ENCODE measurements around the gene ORAI2. TPM values are rescaled to one million over a fixed set of nuclear protein-coding genes. Genes with fewer than 3 reads are reported as not detected.

Gene ORAI2
- polyA plus RNA-seq, 1 donor (not counting 4 experiments of a cell fraction or from before 2014, with no cell fraction given), result 2.0 TPM

DNA sequence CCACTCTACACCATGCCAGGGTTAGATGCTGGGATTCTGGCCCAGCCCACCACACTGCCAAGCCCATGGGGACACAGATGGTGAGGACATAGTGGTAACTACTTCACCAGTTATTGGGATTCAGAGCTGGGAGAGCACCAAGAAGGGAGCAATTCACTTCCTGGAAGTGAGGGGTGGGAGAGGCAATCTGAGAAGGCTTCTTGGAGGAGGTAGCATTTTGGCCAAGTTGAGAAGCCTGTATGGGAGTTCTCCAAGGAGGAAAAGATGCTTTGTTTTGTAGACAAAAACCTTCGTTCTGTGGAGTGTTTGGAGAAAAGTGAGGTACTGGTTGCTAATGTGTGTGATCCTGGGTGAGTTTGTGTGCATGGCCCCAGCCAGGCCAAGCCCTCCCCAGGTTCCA is 41.0 kb upstream of the ORAI2 start:
- H3K27ac ChIP-seq (ENCODE audit: control insufficient read depth, insufficient read depth, low read length), result no peak overlapping the region
- dilution Hi-C loops (cut with MboI; ENCODE audit: extremely low pct_ligation_motif_present, low sequenced_read_pairs), result no loop called here
- TF ChIP-seq EZH2 (IDR thresholded peaks at IDR 0.05; ENCODE audit: low read length), result no peak
- TF ChIP-seq, protein P1, sequence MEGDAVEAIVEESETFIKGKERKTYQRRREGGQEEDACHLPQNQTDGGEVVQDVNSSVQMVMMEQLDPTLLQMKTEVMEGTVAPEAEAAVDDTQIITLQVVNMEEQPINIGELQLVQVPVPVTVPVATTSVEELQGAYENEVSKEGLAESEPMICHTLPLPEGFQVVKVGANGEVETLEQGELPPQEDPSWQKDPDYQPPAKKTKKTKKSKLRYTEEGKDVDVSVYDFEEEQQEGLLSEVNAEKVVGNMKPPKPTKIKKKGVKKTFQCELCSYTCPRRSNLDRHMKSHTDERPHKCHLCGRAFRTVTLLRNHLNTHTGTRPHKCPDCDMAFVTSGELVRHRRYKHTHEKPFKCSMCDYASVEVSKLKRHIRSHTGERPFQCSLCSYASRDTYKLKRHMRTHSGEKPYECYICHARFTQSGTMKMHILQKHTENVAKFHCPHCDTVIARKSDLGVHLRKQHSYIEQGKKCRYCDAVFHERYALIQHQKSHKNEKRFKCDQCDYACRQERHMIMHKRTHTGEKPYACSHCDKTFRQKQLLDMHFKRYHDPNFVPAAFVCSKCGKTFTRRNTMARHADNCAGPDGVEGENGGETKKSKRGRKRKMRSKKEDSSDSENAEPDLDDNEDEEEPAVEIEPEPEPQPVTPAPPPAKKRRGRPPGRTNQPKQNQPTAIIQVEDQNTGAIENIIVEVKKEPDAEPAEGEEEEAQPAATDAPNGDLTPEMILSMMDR (optimal IDR thresholded peaks at IDR 0.05 in 1 of 3, IDR thresholded peaks at IDR 0.05 in 1 of 3, conservative IDR thresholded peaks at IDR 0.05 in 1 of 3; ENCODE audit: extremely low read depth in 1 of 3, insufficient read depth in 2 of 3, low read length in 3 of 3), result no peak

DNA sequence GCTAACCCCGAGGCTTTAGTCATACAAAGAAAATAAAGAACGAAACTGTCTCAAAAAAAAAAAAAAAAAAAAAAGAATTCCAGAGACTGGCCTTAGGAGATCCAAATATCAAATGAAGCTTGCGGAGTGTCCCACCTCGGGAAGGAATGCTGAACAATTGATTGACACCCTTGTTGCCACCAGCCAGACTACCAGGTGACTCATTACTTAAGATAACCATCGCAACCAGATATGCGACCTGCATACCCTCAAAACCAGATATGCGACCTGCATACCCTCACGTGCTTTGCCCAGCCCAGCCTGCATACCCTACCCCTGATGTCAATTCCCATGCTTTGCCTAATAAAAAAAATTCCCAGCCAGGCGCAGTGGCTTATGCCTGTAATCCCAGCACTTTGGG is 39.9 kb upstream of the ORAI2 start:
- H3K4me3 ChIP-seq (ENCODE audit: control insufficient read depth in 2 of 3, extremely low read depth in 1 of 3, insufficient read depth in 2 of 3, low read depth in 1 of 3, low read length in 3 of 3), result no peak overlapping the region
- FAIRE-seq (no peak), DNase-seq (ENCODE audit: low read depth, low spot score) (no peak)
- no peaks in the 10 kb centered on the region for H3K9me3 ChIP-seq (ENCODE audit: control insufficient read depth, low read depth, low read length)
- H2AFZ ChIP-seq (ENCODE audit: control insufficient read depth, low read length), result no peak overlapping the region
- peaks cover 7 to 8% of the 10 kb centered on the region in 2 experiments for H3K36me3 ChIP-seq (ENCODE audit: control insufficient read depth in 2 of 2, extremely low read depth in 1 of 2, insufficient read depth in 2 of 2, low read length in 2 of 2)
- no peaks in the 10 kb centered on the region for H3K27me3 ChIP-seq (ENCODE audit: control insufficient read depth, extremely low read depth, insufficient read depth, low read length)
- H3K27ac ChIP-seq (ENCODE audit: control insufficient read depth, insufficient read depth, low read length), result no peak overlapping the region
- no peak overlapping the region for H3K4me2 ChIP-seq (ENCODE audit: control insufficient read depth, extremely low read depth, insufficient read depth, low read depth, low read length)
- dilution Hi-C loops (cut with MboI; ENCODE audit: extremely low pct_ligation_motif_present, low sequenced_read_pairs), result no loop called here
- TF ChIP-seq, protein P1 (optimal IDR thresholded peaks at IDR 0.05 in 1 of 3, IDR thresholded peaks at IDR 0.05 in 1 of 3, conservative IDR thresholded peaks at IDR 0.05 in 1 of 3; ENCODE audit: extremely low read depth in 1 of 3, insufficient read depth in 2 of 3, low read length in 3 of 3), result no peak
- no peak for TF ChIP-seq EZH2 (IDR thresholded peaks at IDR 0.05; ENCODE audit: low read length)
- H3K9me1 ChIP-seq (ENCODE audit: control insufficient read depth, extremely low read depth, insufficient read depth, low read length), result no peaks in the 10 kb centered on the region
- H3K9ac ChIP-seq (ENCODE audit: control insufficient read depth, extremely low read depth, insufficient read depth, low read length), result no peak overlapping the region
- H3K79me2 ChIP-seq (ENCODE audit: control insufficient read depth, insufficient read depth, low read length), result peaks cover 13% of the 10 kb centered on the region
- peaks cover 8% of the 10 kb centered on the region for H3K4me1 ChIP-seq (ENCODE audit: control insufficient read depth, extremely low read depth, insufficient read depth, low read length)
- no peaks in the 10 kb centered on the region for H4K20me1 ChIP-seq (ENCODE audit: control insufficient read depth, extremely low read depth, insufficient read depth, low read length)

More for the DNA sequence above, 41.0 kb upstream of the ORAI2 start:
- DNase-seq (ENCODE audit: low read depth, low spot score), result no peak
- Histone ChIP-seq H3K4me2 (ENCODE audit: control insufficient read depth, extremely low read depth, insufficient read depth, low read depth, low read length) (no peak overlapping the region), H3K27me3 (ENCODE audit: control insufficient read depth, extremely low read depth, insufficient read depth, low read length) (no peaks in the 10 kb centered on the region), H3K4me1 (ENCODE audit: control insufficient read depth, extremely low read depth, insufficient read depth, low read length) (peaks cover 6% of the 10 kb centered on the region), H3K79me2 (ENCODE audit: control insufficient read depth, insufficient read depth, low read length) (peaks cover 11% of the 10 kb centered on the region), H3K36me3 (ENCODE audit: control insufficient read depth in 2 of 2, extremely low read depth in 1 of 2, insufficient read depth in 2 of 2, low read length in 2 of 2) (peaks cover 7 to 8% of the 10 kb centered on the region in 2 experiments), H4K20me1 (ENCODE audit: control insufficient read depth, extremely low read depth, insufficient read depth, low read length) (no peaks in the 10 kb centered on the region), H3K4me3 (ENCODE audit: control insufficient read depth in 2 of 3, extremely low read depth in 1 of 3, insufficient read depth in 2 of 3, low read depth in 1 of 3, low read length in 3 of 3) (no peak overlapping the region), H2AFZ (ENCODE audit: control insufficient read depth, low read length) (no peak overlapping the region), H3K9me1 (ENCODE audit: control insufficient read depth, extremely low read depth, insufficient read depth, low read length) (no peaks in the 10 kb centered on the region), H3K9ac (ENCODE audit: control insufficient read depth, extremely low read depth, insufficient read depth, low read length) (no peak overlapping the region), H3K9me3 (ENCODE audit: control insufficient read depth, low read depth, low read length) (no peaks in the 10 kb centered on the region)
- no peak for FAIRE-seq
